Muscle of back (tissue), 11 donors: ENCODE measurements around the gene LEP. TPM values are rescaled to one million over a fixed set of nuclear protein-coding genes. Genes with fewer than 3 reads are reported as not detected.

Experiments used
- DNase-seq, 3 donors: peaks; one replicate each; pipeline versions ENCODE4 v3.0.0 to v3.0.0-alpha.2; 2013
- polyA plus RNA-seq, 10 donors: library from polyadenylated mRNA; unstranded; fragments of 120-200 nt; gene quantifications; one replicate each; pipeline ENCODE4 v1.2.1, GENCODE V29; 2013; ENCODE audit not compliant: insufficient read length in 10 of 10

Gene LEP
- polyA plus RNA-seq, 10 donors: 0.04 to 0.24 (median 0.11) TPM; not detected in 1

DNA sequence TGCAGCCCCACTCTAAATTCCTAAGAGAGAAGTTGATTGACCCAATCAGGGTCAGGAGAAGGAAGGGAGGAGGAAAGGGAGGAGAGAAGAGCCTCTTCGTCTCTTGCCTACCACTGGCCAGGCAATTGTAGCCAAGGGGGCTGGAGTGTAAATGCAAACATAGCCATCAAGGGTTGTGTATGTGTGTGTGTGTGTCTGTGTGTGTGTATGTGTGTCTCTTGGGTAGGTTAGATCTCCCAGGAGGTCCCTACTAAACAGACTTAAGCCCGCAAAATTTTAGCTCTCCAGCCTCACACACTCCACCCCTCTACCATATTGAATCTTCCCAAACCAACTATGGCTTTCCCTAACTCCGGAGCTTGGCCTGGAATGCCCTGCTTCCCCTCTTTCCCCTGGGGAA lies 3.8 kb downstream of the LEP start:
- DNase-seq: no peak

DNA sequence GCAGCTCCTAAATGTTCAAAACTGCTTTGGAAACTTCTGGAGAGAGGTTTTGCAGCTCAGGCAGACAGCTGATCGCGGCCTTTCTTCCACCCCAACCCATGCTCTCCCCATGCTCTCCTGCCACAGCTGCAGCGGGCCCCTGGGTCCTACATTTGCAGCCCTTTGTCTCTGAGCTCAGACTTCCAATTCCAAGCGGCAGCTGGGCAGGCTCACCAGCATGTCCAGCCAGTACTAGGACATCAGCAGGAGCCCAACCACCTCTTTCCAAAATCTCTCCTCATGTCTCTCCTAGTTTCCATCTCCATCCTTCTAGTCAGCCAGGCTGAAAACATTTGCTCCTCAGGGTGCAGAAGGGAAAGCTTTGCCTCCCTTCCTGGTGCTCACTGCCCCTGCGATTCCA lies 6.0 kb downstream of the LEP start:
- peak in 1 of 3 donors; percentile 51 for DNase-seq

DNA sequence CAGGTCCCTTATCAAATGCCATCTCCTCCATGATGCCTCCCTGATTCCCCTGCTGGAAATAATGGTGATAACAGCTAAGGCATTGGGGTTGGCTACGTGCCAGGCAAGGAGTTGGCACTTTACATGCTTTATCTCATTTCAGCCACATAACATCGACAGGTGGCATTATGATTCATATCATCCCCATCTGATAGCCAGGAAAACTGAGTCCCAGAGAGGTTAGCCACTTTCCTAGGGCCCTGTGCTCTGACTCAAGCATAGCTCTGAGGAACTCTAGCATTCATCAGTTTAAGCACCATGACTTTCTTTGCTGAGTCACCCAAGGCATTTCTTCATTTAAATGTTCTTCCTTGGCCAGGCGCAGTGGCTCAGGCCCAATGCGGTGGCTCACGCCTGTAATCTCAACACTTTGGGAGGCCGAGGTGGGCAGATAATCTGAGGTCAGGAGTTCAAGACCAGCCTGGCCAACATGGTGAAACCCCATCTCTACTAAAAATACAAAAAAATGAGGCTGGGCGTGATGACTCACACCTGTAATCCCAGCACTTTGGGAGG lies 6.6 kb downstream of the LEP start:
- DNase-seq: no peak

DNA sequence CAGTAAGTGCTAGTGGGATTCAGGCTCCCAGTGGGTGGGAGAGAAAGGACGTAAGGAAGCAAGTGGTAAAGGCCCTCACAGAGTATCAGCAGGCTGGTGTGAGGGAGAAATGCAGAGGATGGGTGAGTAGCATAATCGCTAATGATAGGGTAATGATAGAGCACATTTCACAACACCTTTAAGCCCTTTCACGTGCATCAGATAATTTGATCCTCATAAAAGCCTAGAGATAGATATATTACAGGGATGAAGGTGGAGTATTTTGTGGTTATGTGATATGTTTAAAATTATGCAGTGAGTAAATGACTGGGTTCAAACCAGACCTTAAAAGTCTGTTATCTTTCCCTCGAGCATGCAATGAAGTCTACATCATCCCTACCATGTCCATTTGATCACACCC lies 10.3 kb downstream of the LEP start:
- DNase-seq: no peak

DNA sequence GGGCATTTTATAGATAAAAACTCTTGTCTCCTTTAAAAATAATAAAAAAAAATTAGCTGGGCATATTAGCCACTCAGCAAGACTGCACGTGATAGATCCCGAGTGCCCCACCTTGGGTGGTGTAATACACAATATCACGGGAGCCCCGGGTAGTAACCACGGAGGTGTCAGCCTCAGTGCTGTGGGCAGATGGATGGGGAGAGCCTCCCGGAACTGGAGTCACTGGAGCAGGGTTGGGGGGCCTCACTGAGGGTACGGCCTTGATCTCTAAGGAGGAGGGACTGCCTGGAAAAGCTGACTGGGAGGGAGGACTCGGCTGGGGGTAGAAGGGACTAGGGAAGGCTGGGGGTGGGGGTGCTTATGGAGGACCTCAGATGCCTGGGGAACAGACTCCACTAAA lies 12.6 kb downstream of the LEP start:
- no peak for DNase-seq

DNA sequence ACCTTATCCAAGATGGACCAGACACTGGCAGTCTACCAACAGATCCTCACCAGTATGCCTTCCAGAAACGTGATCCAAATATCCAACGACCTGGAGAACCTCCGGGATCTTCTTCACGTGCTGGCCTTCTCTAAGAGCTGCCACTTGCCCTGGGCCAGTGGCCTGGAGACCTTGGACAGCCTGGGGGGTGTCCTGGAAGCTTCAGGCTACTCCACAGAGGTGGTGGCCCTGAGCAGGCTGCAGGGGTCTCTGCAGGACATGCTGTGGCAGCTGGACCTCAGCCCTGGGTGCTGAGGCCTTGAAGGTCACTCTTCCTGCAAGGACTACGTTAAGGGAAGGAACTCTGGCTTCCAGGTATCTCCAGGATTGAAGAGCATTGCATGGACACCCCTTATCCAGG lies 13.4 kb downstream of the LEP start:
- DNase-seq: no peak

DNA sequence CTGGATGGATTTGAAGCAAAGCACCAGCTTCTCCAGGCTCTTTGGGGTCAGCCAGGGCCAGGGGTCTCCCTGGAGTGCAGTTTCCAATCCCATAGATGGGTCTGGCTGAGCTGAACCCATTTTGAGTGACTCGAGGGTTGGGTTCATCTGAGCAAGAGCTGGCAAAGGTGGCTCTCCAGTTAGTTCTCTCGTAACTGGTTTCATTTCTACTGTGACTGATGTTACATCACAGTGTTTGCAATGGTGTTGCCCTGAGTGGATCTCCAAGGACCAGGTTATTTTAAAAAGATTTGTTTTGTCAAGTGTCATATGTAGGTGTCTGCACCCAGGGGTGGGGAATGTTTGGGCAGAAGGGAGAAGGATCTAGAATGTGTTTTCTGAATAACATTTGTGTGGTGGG lies 14.2 kb downstream of the LEP start:
- DNase-seq: no peak

DNA sequence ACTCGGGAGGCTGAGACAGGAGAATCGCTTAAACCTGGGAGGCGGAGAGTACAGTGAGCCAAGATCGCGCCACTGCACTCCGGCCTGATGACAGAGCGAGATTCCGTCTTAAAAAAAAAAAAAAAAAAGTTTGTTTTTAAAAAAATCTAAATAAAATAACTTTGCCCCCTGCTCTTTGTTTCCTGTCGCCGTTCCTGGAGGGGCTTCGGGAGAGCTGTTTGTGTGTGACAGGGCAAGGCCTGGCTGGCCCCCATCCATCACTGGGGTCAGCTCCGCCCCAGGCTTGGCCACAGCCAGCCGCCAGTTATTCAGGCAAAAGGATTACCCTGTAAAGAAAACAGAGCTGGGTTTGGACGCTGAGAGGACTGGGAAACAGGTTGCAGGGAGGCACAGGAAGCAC lies 16.4 kb downstream of the LEP start:
- no peak for DNase-seq

DNA sequence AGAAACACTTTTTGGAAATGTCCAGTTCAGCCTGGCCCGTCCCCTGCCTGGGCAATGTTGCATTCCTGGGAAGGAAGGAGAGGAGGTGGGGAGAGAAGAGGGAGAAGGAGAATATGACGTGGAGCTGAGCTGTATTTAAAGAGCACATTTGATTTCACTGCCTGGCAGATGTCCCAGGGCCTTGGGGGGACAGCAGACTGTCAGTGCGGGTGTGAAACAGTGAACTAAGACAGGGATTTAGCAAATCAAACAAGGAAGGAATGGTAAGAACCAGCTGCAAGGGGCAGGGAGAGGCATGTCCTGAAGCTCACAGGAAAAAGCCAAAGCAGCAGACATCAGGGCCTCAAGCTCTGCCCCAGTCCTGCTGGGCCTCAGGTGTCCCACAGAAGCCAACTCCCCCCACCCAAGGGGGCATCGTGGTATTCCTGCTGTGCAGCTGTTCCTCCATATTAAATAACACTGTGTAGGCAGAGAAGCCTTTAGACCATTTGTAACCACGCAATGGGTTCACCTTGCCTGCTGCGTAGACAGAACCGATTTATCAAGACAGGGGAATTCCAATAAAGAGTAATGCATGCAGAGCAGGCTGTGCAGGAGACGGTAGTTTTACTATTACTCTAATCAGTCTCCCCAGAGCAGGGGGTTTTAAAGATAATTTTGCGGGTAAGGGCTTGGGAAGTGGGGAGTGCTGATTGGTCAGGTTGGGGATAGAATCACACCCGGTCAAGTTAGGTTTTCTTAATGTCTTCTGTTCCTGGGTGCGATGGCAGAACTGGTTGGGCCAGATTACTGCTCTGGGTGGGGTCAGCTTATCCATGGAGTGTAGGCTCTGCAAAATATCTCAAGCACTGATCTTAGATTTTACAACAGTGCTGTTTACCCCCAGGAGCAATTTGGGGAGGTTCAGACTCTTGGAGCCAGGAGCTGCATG lies 18.3 kb downstream of the LEP start:
- peak in 2 of 3 donors; percentile 25 to 32 for DNase-seq

DNA sequence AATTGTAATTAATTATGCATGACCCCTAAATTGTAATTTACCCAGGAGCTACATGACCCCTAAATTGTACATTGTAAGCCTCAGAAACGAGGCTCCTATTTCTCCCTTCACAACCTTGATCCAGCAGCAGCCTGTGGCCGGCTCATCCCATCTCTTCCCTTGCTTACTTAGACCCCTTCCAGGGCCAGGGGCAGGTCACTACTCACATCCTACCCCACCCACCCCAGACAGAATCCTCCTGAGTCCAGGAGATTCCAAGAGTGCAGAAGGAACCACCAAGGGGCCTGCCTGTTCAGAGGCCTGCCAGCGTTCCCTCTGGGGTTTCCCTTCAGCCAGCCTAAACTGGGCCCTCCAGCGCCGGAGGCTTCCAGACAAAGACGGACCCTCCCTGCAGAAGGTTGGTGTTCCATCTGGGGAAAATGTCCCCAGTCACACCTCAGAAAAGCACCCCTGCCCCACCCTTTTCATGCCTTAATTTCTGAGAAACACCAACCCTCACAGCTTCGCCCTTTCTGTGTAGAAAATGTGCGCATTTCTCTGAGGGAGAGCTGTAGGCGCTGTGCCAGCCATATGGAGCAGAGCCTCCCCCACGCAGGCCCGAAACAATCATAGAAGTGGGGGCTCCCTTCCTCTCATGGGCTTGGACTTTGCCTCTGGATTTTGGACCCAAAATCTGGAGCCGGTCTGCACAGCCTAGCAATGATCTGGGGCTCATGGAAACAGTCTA lies 19.2 kb downstream of the LEP start:
- no peak for DNase-seq

DNA sequence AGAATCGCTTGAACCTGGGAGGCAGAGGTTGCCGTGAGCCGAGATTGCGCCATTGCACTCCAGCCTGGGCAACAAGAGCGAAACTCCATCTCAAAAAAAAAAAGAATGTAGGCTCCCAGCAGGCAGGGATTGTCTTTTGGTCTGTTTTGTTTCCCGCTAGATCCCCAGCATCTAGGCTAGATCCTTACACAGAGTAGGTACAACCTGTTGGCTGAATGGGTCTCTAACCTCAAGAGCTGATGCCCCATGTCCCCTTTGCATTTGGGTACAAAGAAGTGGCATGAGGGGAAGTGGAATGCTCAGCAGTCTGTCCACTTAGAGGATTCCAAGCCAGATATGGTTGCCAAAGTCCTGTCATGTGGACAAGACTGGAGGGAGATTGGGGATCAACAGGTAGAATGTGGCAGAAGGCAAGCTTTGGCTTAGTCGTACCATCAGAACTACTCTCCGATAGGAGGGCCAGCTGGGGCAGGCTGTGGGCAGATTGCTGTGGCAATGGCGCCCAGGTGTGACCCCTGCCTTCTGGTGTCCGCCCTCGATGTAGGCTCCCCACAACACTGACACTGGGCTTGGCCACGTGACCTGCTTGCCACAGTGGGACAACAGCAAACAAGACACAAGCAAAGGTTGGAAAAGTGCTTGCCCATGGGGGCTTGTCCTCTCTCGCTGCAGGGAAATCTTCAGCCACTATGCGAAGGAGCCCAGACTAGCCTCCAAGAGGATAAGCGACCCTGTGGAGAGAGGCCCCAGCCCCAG lies 21.4 kb downstream of the LEP start:
- no peak for DNase-seq

DNA sequence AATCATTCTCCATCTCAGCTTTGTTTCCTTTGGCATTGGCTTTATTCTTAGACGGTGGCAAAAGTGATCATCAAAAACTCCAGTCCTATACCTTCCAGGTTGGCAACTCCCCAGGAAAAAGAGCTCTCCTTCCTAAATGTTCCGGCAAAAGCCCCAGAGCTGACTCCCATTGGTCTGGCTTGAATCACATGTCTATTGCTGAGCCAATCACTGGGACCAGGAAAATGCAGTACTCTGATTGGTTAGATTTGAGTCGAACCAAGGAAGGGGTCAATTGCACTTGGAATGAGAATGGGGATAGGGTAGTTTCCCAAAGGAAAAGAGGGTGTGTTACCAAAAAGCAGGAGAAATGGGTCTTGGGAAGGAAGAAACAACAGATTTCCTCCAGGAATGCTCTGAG lies 22.3 kb downstream of the LEP start:
- no peak for DNase-seq

DNA sequence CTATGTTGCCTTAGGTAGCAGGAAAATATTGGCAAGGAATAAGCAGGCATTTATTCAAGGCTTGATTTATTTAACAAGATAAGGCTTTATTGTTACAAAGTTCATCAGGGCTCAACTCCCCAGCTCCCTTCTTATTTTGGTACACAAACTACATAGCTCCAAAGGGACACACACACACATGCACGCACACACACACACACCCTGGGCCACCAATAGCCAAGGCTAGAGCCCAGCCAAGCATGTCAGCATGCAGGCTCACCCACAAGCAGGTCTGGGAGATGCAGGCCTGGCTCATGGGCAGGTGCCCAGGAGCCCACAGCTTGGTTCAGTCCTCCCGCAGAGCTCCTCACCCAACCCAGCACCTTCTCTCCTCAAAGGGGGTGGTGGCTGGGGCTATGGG lies 23.4 kb downstream of the LEP start:
- no peak for DNase-seq

DNA sequence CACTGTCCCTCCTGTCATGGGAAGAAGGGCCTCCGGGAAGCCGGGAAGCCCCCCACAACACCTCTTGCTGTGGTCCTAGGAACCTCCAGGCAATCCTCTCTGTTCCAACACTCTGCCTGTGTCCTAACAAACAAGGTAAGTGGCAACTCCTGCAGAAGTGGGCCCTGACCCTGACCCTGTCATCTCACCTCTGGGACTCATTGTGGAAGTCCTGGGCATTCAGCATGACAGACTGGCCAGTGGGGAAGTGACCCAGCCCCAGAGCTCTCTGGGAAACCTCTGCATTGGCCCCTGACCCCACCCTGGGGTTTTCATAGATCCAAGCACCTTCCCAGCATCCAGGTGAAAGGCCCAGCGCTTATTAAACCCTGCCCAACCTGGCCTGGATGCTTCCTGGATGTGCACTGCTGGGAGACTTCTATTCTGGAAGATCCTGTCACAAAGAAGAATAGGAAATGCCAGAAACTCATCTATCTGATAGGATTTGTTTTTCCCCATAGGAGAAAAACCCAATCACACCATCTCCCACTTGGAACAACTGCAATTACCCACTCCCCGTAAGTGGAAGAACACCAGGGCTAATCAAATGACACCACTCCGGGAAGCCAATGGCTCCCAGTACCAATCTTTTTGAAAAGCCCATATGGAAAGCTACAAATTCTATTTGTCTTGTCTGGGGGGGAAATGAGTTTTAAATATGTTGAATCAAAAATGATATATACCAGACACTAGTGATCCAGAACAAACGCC lies 24.3 kb downstream of the LEP start:
- DNase-seq: no peak

DNA sequence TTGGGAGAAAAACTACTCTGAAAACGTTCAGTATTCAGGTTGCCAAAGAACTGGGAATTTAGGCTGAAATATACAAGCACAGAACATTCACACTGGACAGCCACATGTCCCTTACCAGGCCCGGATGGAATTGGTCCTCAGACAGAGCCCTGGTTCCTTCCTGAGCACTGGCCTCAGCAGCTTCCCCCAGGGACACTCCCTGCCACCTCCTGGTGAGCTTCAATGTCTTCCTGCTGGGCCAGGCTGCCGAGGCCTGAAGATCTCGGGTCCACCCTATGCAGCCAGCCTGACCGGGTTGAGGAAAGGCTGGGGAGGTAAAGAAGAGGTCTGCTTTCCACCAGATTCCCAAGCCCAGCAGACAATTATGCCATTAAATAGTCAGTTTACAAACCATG lies 24.8 kb downstream of the LEP start:
- no peak for DNase-seq

DNA sequence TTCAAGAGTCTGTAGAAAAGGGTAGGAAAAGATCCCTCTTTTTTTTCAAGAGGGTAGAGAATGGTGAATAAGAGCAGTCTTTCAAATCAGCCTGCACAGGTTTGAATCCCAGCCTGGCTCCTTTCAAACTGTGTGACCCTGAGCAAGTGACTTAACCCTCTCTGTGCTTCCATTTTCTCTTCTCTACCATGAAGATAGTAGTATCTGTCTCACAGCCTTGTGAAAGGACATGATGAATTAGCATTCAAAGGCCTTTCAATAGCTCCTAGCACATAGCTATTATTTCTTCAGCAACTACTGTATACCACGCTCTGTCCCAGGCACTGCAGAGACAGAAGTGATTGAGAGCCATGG lies 25.4 kb downstream of the LEP start:
- DNase-seq: no peak

DNA sequence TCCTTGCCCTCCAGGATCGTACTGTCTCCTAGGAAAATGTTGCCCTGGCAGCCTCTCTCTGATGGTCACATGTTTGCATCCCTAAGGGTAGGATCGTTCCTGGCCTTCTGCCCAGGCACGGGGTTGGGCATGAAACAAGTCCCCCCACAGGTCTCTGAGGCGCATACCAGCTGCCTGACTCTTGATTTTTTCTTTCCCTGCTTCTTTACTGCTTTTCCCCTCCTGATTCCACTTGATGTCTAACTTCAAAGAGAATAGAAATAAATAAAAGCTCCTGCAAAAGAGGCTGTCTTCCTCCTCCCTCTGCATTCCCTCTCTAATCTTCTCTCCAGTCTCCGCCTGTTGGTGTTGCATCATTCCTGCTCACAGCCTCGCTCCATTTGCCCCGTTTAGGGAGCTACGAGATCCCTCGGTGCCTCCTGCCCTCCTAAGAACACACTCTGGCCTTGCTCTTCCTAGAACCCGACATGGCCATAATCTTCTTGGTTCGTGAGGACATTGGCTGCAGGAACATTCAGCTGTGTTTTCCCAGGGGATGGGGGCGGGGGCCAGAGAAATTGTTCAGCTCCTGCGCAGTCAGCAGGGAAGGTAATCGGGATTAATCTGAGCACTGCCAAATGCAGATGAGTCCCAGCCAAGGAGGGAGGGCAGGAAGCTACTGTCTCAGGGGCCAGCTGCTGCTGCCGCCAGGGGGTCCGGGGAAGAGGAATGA lies 26.0 kb downstream of the LEP start:
- peak; percentile 59 to 86 (median 63) for DNase-seq

DNA sequence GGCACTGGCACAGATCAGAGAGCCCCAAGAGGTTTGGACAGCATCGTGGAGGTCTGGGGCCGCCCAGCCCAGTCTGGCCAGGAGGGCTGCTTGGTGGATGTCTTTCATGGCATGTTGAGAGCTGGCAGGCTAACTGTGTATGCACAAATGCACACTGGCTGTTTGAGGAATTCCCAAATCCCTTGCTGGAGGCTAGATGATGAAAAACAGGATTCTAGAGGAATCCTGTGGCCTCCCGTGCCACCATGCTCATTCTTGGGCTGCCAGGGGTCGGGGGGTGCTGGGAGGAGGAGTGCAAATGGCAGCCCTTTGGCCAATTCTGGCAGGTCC lies 26.5 kb downstream of the LEP start:
- DNase-seq: no peak

DNA sequence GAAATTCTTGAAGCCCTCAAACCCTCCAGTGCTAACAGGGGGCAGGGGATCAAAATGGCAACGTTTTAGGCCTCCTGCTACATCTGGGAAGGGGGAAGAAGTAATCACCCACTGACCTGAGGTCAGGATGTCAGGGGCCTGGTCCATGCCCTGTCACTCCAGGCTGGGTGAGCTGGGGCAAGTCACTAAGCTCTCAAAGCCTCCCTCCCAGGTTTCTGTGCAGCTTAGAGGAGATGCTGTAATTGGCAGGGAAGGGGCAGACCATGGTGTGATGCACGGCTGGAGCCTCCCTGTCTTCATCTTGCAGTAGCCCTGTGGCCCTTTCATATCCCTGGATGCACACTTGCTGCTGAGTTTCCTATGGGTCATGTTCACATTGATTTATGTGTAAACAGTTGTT lies 27.2 kb downstream of the LEP start:
- DNase-seq: no peak

DNA sequence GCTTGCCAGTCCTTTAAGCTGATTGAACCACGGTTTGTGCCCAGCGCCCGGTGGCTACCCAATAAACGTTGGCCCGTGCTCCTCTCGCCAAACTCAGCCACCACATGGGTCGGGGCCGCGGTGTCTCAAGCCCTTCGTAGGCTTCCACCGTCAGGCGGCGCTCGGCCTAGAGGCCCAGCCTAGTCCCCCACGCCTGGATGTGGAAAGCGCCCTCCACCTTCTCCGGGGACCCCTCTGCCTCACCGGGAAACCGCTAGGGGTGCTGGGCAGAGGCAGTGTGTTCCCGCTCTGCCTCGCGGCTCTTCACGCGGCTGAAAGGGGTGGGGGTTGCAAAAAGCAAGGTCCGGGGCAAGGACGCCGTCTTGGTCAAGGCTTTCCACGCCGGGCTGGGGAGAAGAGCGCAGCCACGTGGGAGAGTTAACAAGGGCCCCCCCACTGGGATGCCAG lies 29.8 kb downstream of the LEP start:
- peak in 1 of 3 donors; percentile 24 for DNase-seq

DNA sequence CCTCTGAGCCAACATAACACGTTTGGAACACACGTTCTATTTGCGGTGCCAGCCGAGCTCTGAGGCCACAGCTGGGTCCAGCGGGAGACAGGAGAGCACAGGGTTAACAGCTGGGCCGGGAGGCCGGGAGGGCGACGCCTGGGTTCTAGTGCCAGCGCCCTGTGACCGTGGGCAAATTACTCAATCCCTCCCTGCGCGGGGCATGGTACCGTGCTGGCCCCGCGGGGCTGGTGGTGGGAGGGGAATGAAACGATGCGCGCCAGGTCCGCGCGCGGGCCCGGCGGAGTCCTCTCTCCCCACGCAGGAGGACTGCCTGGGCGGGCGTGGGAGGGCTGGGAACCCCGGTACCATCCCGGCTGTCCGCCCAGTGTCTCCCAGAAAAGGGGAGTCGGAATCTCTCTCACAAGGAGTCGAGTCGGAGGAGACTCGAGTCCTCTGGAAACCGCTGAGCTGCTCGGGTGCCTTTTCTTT lies 30.4 kb downstream of the LEP start:
- DNase-seq: peak in 1 of 3 donors; percentile 51
